Skeletal muscle tissue (tissue), 4 donors: ENCODE results near the gene RHOBTB3. TPM values are rescaled to one million over a fixed set of nuclear protein-coding genes. Genes with fewer than 3 reads are reported as not detected.
A peak's percentile ranks its signal among the peaks of the same experiment; 100 is the strongest.

Experiments
- H3K27ac ChIP-seq: one replicate; pipeline ENCODE4 v1.7.0; 2013; ENCODE audit warnings: mild to moderate bottlenecking, low read depth, low read length, inconsistent platforms
- H3K27me3 ChIP-seq, 3 donors: one replicate each; pipeline ENCODE4 v1.7.0; 2013; ENCODE audit warnings: low read length in 3 of 3; ENCODE audit not compliant: control insufficient read depth in 3 of 3, insufficient read depth in 3 of 3
- H3K36me3 ChIP-seq, 3 donors: one replicate each; pipeline ENCODE4 v1.7.0; 2013; ENCODE audit warnings: low read length in 3 of 3; ENCODE audit not compliant: control insufficient read depth in 3 of 3, insufficient read depth in 3 of 3
- H3K4me1 ChIP-seq, 3 donors: one replicate each; pipeline ENCODE4 v1.7.0; 2013; ENCODE audit warnings: low read length in 3 of 3, mild to moderate bottlenecking in 3 of 3; ENCODE audit not compliant: control insufficient read depth in 3 of 3, insufficient read depth in 3 of 3
- H3K4me3 ChIP-seq, 3 donors: one replicate each; pipeline ENCODE4 v1.7.0; 2013; ENCODE audit warnings: low read length in 3 of 3
- H3K9ac ChIP-seq, 3 donors: one replicate each; pipeline ENCODE4 v1.7.0; 2013; ENCODE audit warnings: low read length in 3 of 3, mild to moderate bottlenecking in 3 of 3, moderate library complexity in 2 of 3, low read depth in 1 of 3
- H3K9me3 ChIP-seq, 3 donors: one replicate each; pipeline ENCODE4 v1.7.0; 2013; ENCODE audit warnings: low read length in 3 of 3; ENCODE audit not compliant: control insufficient read depth in 3 of 3
- total RNA-seq: library from RNA; depleted of rRNA; stranded (reverse); fragments of >200 nt; gene quantifications from one replicate; pipeline ENCODE4 v1.2.3, GENCODE V29; 2014
- donor health status: Osteomylitis.

Gene RHOBTB3
- total RNA-seq, 1 donor from 2014 or later = 640 TPM

GRCh38 chr5:95763941-95764340 is 32.8 kb downstream of the RHOBTB3 start:
- peaks cover 4 to 26% (median 19%) of the 10 kb centered on the region in 3 donors for H3K36me3 ChIP-seq
- no peak overlapping the region for H3K27ac ChIP-seq
- H3K9me3 ChIP-seq = no peaks in the 10 kb centered on the region
- peaks cover 5 to 14% (median 12%) of the 10 kb centered on the region in 3 donors for H3K4me1 ChIP-seq
- H3K9ac ChIP-seq = no peak overlapping the region
- no peaks in the 10 kb centered on the region for H3K27me3 ChIP-seq
- H3K4me3 ChIP-seq = no peak overlapping the region

DNA sequence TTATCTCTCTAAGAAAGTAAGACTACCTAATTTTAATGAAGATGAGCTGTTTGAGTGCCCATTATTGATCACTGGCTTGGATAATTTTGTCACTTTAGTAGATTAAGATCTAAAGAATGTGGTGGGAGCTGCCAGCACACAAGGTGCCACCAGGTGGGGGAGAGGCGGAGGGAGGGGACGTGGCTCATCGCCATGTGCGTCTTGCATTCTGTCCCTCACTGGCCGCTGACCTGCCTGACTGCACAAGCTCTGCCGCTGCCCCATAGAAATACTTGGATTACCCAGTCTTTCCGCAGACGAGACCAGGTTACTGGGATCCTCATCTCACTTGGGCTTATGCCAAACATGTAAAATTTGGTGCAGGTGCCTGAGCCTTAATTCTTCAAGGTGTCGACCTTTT is 37.6 kb downstream of the RHOBTB3 start:
- peaks cover 0 to 14% (median 3%) of the 10 kb centered on the region in 3 donors for H3K4me1 ChIP-seq
- H3K27ac ChIP-seq = no peak overlapping the region
- no peaks in the 10 kb centered on the region for H3K9me3 ChIP-seq
- no peaks in the 10 kb centered on the region for H3K27me3 ChIP-seq
- H3K36me3 ChIP-seq = peaks cover 4 to 33% (median 31%) of the 10 kb centered on the region in 3 donors
- H3K4me3 ChIP-seq = no peak overlapping the region
- H3K9ac ChIP-seq = no peak overlapping the region

DNA sequence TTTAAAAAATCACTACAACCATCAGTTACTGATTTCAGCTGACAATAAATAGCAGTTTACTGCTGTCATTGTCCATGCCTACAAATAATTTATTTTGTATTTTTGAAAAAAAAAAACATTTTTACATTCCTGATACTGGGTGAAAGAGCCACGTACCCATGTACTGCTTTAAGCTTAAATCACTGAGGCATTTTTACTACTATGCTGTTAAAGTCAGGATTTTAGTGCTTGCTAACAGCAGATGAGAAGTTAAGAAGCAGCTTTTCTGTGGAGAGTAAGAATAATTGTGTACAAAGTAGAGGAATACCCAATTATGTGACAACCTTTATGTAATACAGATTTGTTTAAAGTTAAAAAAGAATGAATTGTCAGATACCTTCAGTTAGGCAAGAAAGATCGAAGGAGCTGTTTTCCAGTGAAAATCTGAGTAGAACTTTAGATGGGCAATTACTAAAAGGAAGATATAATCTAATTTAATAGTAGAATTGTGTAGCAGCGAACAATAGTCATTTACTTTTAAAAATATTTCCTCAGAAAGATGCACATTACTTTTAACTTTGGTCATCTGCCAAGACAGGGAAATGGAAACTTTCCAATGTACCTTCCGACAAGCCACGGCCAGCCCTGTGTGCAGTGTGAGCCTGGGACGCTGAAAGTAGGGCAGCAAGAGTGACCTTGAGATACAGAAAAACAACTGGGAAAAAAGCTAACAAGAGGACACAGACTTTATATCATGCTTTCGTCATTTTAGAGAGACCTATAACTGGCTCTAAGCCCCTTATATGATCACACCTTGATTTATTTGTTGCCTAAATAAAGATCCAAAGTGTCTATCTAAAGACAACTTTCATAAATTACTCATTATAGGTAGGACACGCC is 39.9 kb downstream of the RHOBTB3 start:
- H3K27ac ChIP-seq = peak overlapping the region; percentile 64

DNA sequence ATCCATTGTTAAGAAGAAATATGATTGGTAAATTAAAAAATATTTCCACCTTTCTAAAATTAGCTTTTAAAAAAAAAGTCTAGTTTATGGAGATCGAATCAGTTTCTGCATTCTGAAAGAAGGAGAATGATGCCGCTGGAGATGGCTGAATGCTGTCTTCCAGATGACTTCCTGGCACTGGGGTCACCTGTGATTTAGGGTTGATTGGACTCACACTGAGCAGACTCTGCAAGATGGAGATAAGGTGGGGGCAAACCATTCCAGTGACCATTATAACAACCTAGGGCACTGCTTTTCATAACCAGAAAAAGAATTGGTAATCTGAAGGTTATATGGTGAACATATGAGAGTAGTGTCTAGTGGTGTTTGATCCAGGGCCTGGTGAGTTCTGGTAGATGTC is 40.8 kb downstream of the RHOBTB3 start:
- Histone ChIP-seq H3K9ac (no peak overlapping the region), H3K4me1 (peaks cover 0 to 18% (median 3%) of the 10 kb centered on the region in 3 donors), H3K27me3 (no peaks in the 10 kb centered on the region), H3K4me3 (no peak overlapping the region), H3K9me3 (no peaks in the 10 kb centered on the region), H3K36me3 (peaks cover 4 to 27% (median 22%) of the 10 kb centered on the region in 3 donors), H3K27ac (peak overlapping the region; percentile 64)

More for the DNA sequence above, 39.9 kb downstream of the RHOBTB3 start:
- Histone ChIP-seq H3K9ac (no peak overlapping the region), H3K4me3 (no peak overlapping the region), H3K36me3 (peaks cover 4 to 27% (median 22%) of the 10 kb centered on the region in 3 donors), H3K27me3 (no peaks in the 10 kb centered on the region), H3K9me3 (no peaks in the 10 kb centered on the region), H3K4me1 (peaks cover 0 to 15% (median 3%) of the 10 kb centered on the region in 3 donors)

DNA sequence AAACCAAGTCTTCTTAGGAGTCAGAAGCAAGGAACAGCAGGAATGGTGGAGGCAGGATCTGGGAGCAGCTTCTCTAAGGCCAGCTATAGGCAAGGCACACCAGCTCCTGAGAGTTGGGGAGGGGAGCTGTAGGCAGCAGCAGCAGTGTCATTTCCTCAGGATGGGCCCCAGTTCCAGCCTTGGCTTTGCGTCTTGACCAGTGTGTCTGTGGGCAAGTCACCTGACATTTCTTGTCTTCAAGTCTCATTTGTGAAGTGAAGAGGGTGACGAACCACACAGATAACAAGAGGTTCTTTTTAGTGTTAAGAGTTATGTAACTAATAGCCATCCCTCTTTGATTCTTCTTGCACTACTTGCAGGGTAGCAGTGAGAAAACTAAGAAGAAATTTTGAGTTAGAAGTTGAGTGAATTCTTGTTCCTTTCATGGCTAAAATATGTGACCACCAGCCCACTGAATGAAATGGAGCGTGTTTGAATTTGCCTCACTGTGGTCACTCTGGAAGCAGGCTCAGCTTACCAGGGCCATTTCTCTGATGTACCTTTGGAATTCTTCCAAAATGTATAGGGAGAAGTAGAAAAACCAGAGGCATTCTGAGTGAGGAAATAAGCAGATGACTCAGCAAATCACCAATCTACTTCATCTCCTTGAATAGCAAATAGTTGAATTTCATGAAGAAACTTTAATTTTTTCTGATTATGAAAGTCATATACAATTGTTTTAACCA is 42.4 kb downstream of the RHOBTB3 start:
- H3K36me3 ChIP-seq = peaks cover 4 to 22% (median 18%) of the 10 kb centered on the region in 3 donors
- H3K9ac ChIP-seq = no peak overlapping the region
- H3K9me3 ChIP-seq = no peaks in the 10 kb centered on the region
- H3K4me3 ChIP-seq = no peak overlapping the region
- H3K4me1 ChIP-seq = peaks cover 0 to 24% (median 3%) of the 10 kb centered on the region in 3 donors
- no peak overlapping the region for H3K27ac ChIP-seq
- H3K27me3 ChIP-seq = no peaks in the 10 kb centered on the region

DNA sequence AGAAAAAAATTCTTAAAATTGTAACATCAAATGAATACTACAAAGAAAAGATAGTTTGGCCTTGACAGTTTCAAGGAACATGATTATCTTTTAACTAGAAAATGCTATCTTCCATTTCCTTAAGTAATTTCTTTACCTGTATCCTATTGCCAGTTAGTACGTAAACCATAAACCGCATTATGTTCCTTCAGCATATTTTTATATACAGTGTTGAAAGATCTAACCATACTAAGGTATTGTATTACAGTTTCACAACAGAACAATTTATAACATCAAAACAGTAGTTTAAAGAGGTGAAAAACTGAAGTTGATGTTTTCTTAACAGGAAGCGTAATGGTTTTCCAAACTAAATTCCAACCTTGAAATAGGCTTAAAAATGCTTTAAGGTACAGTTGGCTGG is 46.3 kb downstream of the RHOBTB3 start:
- Histone ChIP-seq H3K9me3 (no peaks in the 10 kb centered on the region), H3K27ac (peak overlapping the region; percentile 10), H3K27me3 (no peaks in the 10 kb centered on the region), H3K4me3 (no peak overlapping the region), H3K4me1 (peaks cover 8 to 46% (median 12%) of the 10 kb centered on the region in 3 donors), H3K36me3 (peaks cover 0 to 10% (median 7%) of the 10 kb centered on the region in 3 donors), H3K9ac (no peak overlapping the region)

DNA sequence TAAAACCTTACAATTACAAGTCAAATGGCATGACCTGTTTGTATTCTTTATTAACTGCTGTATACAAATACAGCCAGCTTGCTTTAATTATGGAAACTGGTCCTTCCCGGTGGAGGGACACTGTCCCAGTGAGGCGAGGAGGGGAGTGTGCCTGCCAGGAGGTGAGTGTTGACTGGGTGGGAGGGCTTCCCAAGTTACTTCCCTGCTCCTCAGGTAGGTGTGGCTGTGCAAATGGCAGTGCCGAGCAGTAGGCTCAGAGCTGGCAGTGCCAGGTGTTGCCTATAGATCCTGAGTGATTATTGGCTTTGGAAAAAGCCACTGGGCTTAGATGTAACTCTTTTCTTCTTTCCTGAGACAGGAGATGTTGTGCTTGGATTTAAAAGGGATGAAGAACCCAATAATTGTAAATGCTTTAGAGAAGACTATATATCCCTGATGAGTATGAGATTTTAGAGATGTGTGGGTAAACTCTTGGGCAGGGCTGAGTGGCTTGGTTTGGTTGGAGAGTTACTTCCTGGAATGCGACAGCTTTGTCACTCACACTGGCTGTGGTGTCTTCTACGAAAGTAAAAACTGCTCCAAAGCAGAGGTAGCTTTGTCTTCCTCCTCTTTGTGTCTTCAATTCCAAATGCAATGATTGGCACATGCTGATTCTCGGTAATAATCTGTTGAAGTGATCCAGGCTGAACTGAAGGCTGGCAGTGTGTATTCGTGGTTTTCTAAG is 47.7 kb downstream of the RHOBTB3 start:
- Histone ChIP-seq H3K4me1 (peaks cover 8 to 37% (median 12%) of the 10 kb centered on the region in 3 donors), H3K27ac (peak overlapping the region; percentile 18), H3K9ac (no peak overlapping the region)

DNA sequence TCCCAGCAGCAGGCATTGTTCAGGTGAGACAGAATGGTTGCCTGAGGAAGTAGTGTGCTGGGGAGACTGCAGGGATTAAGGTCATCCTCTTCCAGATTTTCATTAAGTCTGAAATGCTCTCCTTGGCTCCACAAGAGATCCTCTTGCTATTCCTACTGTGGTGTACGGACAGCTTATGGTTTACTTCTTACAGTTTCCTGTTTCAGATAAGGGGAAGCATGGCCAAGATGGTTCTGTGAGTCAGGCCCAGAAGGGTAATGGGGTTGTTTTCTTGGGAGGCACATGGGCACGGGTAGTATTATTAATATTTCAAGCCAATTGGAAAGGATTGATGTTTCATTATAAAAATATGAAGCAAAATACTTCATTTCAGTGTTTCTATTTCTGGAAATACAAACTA is 48.5 kb downstream of the RHOBTB3 start:
- Histone ChIP-seq H3K9ac (no peak overlapping the region), H3K27me3 (no peaks in the 10 kb centered on the region), H3K27ac (peak overlapping the region; percentile 18), H3K9me3 (no peaks in the 10 kb centered on the region), H3K4me3 (no peak overlapping the region), H3K36me3 (peaks cover 0 to 7% (median 7%) of the 10 kb centered on the region in 3 donors), H3K4me1 (peaks cover 9 to 39% (median 18%) of the 10 kb centered on the region in 3 donors)

More for the DNA sequence above, 47.7 kb downstream of the RHOBTB3 start:
- no peak overlapping the region for H3K4me3 ChIP-seq
- peaks cover 0 to 7% (median 6%) of the 10 kb centered on the region in 3 donors for H3K36me3 ChIP-seq
- no peaks in the 10 kb centered on the region for H3K9me3 ChIP-seq
- no peaks in the 10 kb centered on the region for H3K27me3 ChIP-seq

DNA sequence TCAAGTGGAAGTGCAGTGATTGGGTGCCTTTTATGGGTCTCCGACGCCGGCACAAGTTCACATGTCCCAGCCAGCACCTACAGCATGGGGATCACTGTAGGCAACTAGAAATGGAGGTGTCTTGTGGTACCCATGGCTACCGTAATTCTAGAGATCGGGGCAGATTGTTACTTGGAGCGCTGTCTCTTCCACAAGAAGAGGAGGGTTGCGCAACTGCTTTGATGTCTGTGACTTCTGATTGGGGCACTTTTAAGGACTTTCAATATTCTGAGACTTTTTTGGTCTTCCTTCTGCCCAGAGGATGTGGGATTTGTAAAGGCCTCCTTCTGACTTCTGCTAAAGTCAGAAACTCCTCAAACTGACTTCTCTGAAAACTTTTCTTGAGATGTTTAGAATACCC is 49.5 kb downstream of the RHOBTB3 start:
- no peaks in the 10 kb centered on the region for H3K9me3 ChIP-seq
- H3K36me3 ChIP-seq = peaks cover 0 to 10% (median 7%) of the 10 kb centered on the region in 3 donors
- peak overlapping the region; percentile 17 for H3K27ac ChIP-seq
- no peak overlapping the region for H3K9ac ChIP-seq
- no peaks in the 10 kb centered on the region for H3K27me3 ChIP-seq
- H3K4me3 ChIP-seq = no peak overlapping the region
- H3K4me1 ChIP-seq = peaks cover 12 to 43% (median 23%) of the 10 kb centered on the region in 3 donors
